DMS53 (cell line): ENCODE measurements around the gene AHNAK2.
A peak's percentile ranks its signal among the peaks of the same experiment; 100 is the strongest.
"Not testable (repeated sequence)": the region's sequence is repeated elsewhere in the genome, so short reads cannot be mapped to it uniquely, and the experiment has no call there.

Experiments used
- DNase-seq: peaks from one replicate; lab custom pipeline; 2025; lab: John Stamatoyannopoulos, UW

AHNAK2 gene

GRCh38 chr14:104927432-104927816 lies 50.8 kb downstream of the AHNAK2 start:
- DNase-seq = peak; percentile 23

- no peak for DNase-seq
Measured at GRCh38 chr14:104926619-104927431, 51.3 kb downstream of the AHNAK2 start.

- no peak for DNase-seq
Measured at GRCh38 chr14:104925855-104926609, 52.1 kb downstream of the AHNAK2 start.

GRCh38 chr14:104925214-104925854 lies 52.8 kb downstream of the AHNAK2 start:
- no peak for DNase-seq

GRCh38 chr14:104924421-104925213 lies 53.6 kb downstream of the AHNAK2 start, which contains the start of gene PLD4:
Gene PLD4, plus strand, starts transcription at chr14:104924879. Its CDS starts 2,262 bp downstream, at chr14:104927141.
- peak; percentile 20 for DNase-seq

- no peak for DNase-seq
Measured at GRCh38 chr14:104923640-104924420, 54.3 kb downstream of the AHNAK2 start.

- no peak for DNase-seq
Measured at GRCh38 chr14:104919993-104920315, 58.2 kb downstream of the AHNAK2 start.

GRCh38 chr14:104919152-104919992 lies 58.8 kb downstream of the AHNAK2 start:
- not testable (repeated sequence) for DNase-seq

- no peak for DNase-seq
Measured at GRCh38 chr14:104917993-104918392, 60.2 kb downstream of the AHNAK2 start.

- no peak for DNase-seq
Measured at GRCh38 chr14:104917116-104917515, 61.1 kb downstream of the AHNAK2 start.

- peak; percentile 10 for DNase-seq
Measured at GRCh38 chr14:104913435-104913834, 64.7 kb downstream of the AHNAK2 start.

- DNase-seq = no peak
Measured at GRCh38 chr14:104912053-104912452, 66.1 kb downstream of the AHNAK2 start.

GRCh38 chr14:104908303-104908702 lies 69.9 kb downstream of the AHNAK2 start:
- no peak for DNase-seq

- not testable (repeated sequence) for DNase-seq
Measured at GRCh38 chr14:104905579-104905933, 72.6 kb downstream of the AHNAK2 start.

GRCh38 chr14:104904650-104905578 lies 73.3 kb downstream of the AHNAK2 start:
- not testable (repeated sequence) for DNase-seq

- no peak for DNase-seq
Measured at GRCh38 chr14:104903990-104904389, 74.2 kb downstream of the AHNAK2 start.

GRCh38 chr14:104900639-104901512 lies 77.3 kb downstream of the AHNAK2 start:
- no peak for DNase-seq

- no peak for DNase-seq
Measured at GRCh38 chr14:104899781-104900180, 78.4 kb downstream of the AHNAK2 start.
